Measurements from ENCODE around the gene LAPTM5.

The LAPTM5 gene

GRCh38 chr1:30707412-30708360 lies 49.9 kb downstream of the LAPTM5 start:
- H2AFZ ChIP-seq (ENCODE audit: insufficient read depth, low read length, poor library complexity): no peak overlapping the region
- H3K4me2 ChIP-seq (ENCODE audit: low read length): no peak overlapping the region
- H3K14ac ChIP-seq (ENCODE audit: low read length): no peak overlapping the region
- no peak overlapping the region for H4K8ac ChIP-seq (ENCODE audit: low read depth, low read length)
- H4K91ac ChIP-seq (ENCODE audit: low read depth, low read length): no peak overlapping the region
- H3K79me2 ChIP-seq (ENCODE audit: control insufficient read depth, insufficient read depth, low read length, poor library complexity): no peaks in the 10 kb centered on the region
- H3K4me1 ChIP-seq (ENCODE audit: control insufficient read depth in 1 of 2, insufficient read depth in 2 of 2, low read length in 2 of 2): no peaks in the 10 kb centered on the region
- H2BK120ac ChIP-seq (ENCODE audit: insufficient read depth, low read length, poor library complexity): no peak overlapping the region
- WGBS (ENCODE audit: extremely low coverage, insufficient coverage, insufficient read length): no CpG with 5 or more reads among the region's 16 CpGs
- no peak overlapping the region for H3K23ac ChIP-seq (ENCODE audit: low read length)
- no peak overlapping the region for H3K18ac ChIP-seq (ENCODE audit: low read length)
- H3K36me3 ChIP-seq (ENCODE audit: control insufficient read depth in 1 of 2, insufficient read depth in 2 of 2, low read length in 2 of 2): no peaks in the 10 kb centered on the region
- H2AK5ac ChIP-seq (ENCODE audit: low read length): no peak overlapping the region
- H3K79me1 ChIP-seq (ENCODE audit: low read length): no peaks in the 10 kb centered on the region
- no peak overlapping the region for H3K4me3 ChIP-seq (ENCODE audit: low read depth, low read length)
- no peak overlapping the region for H3K9ac ChIP-seq (ENCODE audit: low read length)
- H3K9me3 ChIP-seq (ENCODE audit: insufficient read depth, low read depth, low read length): peaks cover 2% of the 10 kb centered on the region
- H2BK12ac ChIP-seq (ENCODE audit: low read length): no peak overlapping the region
- H4K12ac ChIP-seq (ENCODE audit: low read depth, low read length): no peak overlapping the region
- no peak overlapping the region for H3K27ac ChIP-seq (ENCODE audit: low read depth, low read length)
- H3K4ac ChIP-seq (ENCODE audit: low read depth, low read length): no peak overlapping the region
- no peak overlapping the region for H2BK5ac ChIP-seq (ENCODE audit: low read depth, low read length, poor library complexity)
- no peaks in the 10 kb centered on the region for H3K27me3 ChIP-seq (ENCODE audit: insufficient read depth, low read length)
- DNase-seq: peak; percentile 43 to 72

DNA sequence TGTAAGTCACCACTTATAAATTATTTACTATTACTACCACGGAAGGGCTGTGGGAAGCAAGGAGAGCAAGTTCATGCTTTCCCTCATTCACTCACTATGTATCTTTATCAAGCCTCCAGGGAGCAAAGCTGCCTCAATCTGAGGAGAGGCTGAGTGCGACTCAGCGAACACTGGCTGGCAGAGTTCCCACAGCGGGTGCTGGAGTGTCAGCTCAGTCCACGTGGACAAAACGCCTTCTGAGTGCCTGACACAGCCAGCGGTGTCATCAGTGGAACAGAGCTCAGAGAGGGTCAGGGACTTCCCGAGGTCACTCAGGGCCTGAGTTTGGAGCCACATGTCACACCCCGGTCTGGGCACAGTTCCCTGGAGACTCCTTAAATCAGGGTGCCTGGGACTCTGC lies 51.0 kb downstream of the LAPTM5 start:
- H3K9me3 ChIP-seq (ENCODE audit: insufficient read depth, low read depth, low read length): peaks cover 2% of the 10 kb centered on the region
- H3K14ac ChIP-seq (ENCODE audit: low read length): no peak overlapping the region
- no peak overlapping the region for H2AFZ ChIP-seq (ENCODE audit: insufficient read depth, low read length, poor library complexity)
- DNase-seq: no peak
- no peak overlapping the region for H4K12ac ChIP-seq (ENCODE audit: low read depth, low read length)
- no peak overlapping the region for H3K4me3 ChIP-seq (ENCODE audit: low read depth, low read length)
- no peaks in the 10 kb centered on the region for H3K4me1 ChIP-seq (ENCODE audit: control insufficient read depth in 1 of 2, insufficient read depth in 2 of 2, low read length in 2 of 2)
- WGBS (ENCODE audit: extremely low coverage, insufficient coverage, insufficient read length): no CpG with 5 or more reads among the region's 9 CpGs
- no peaks in the 10 kb centered on the region for H3K27me3 ChIP-seq (ENCODE audit: insufficient read depth, low read length)
- H3K23ac ChIP-seq (ENCODE audit: low read length): no peak overlapping the region
- no peaks in the 10 kb centered on the region for H3K79me1 ChIP-seq (ENCODE audit: low read length)
- H2BK5ac ChIP-seq (ENCODE audit: low read depth, low read length, poor library complexity): no peak overlapping the region
- H3K18ac ChIP-seq (ENCODE audit: low read length): no peak overlapping the region
- no peak overlapping the region for H2AK5ac ChIP-seq (ENCODE audit: low read length)
- H3K4ac ChIP-seq (ENCODE audit: low read depth, low read length): no peak overlapping the region
- H3K4me2 ChIP-seq (ENCODE audit: low read length): no peak overlapping the region
- H3K36me3 ChIP-seq (ENCODE audit: control insufficient read depth in 1 of 2, insufficient read depth in 2 of 2, low read length in 2 of 2): no peaks in the 10 kb centered on the region
- no peak overlapping the region for H2BK12ac ChIP-seq (ENCODE audit: low read length)
- no peak overlapping the region for H2BK120ac ChIP-seq (ENCODE audit: insufficient read depth, low read length, poor library complexity)
- no peak overlapping the region for H4K8ac ChIP-seq (ENCODE audit: low read depth, low read length)
- H3K9ac ChIP-seq (ENCODE audit: low read length): no peak overlapping the region
- H3K27ac ChIP-seq (ENCODE audit: low read depth, low read length): no peak overlapping the region
- no peaks in the 10 kb centered on the region for H3K79me2 ChIP-seq (ENCODE audit: control insufficient read depth, insufficient read depth, low read length, poor library complexity)
- no peak overlapping the region for H4K91ac ChIP-seq (ENCODE audit: low read depth, low read length)

DNA sequence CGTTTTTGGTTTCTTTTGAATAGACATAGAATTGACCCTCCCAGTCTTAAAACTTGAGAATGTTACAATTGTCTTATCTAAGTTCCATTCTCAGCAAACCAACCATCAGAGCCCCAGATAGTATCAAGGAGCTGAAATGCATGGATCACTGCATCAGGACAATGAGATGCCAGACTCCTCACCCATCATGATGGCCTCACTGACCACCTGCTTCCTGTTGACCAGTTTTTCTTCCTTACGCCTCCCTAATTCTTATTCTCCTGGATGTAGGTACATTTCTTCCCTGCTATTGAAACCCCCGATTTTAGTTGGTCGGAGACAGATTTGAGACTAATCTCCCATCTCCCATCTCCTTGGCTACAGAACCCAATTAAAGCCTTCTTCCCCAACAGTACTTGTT lies 51.9 kb downstream of the LAPTM5 start:
- H4K12ac ChIP-seq (ENCODE audit: low read depth, low read length): no peak overlapping the region
- H3K9ac ChIP-seq (ENCODE audit: low read length): no peak overlapping the region
- no peak overlapping the region for H3K4ac ChIP-seq (ENCODE audit: low read depth, low read length)
- no peaks in the 10 kb centered on the region for H3K27me3 ChIP-seq (ENCODE audit: insufficient read depth, low read length)
- no peaks in the 10 kb centered on the region for H3K79me1 ChIP-seq (ENCODE audit: low read length)
- H2AFZ ChIP-seq (ENCODE audit: insufficient read depth, low read length, poor library complexity): no peak overlapping the region
- DNase-seq: no peak
- no peaks in the 10 kb centered on the region for H3K36me3 ChIP-seq (ENCODE audit: control insufficient read depth in 1 of 2, insufficient read depth in 2 of 2, low read length in 2 of 2)
- no peaks in the 10 kb centered on the region for H3K4me1 ChIP-seq (ENCODE audit: control insufficient read depth in 1 of 2, insufficient read depth in 2 of 2, low read length in 2 of 2)
- H3K27ac ChIP-seq (ENCODE audit: low read depth, low read length): no peak overlapping the region
- no peaks in the 10 kb centered on the region for H3K79me2 ChIP-seq (ENCODE audit: control insufficient read depth, insufficient read depth, low read length, poor library complexity)
- no peak overlapping the region for H3K4me3 ChIP-seq (ENCODE audit: low read depth, low read length)
- H4K91ac ChIP-seq (ENCODE audit: low read depth, low read length): no peak overlapping the region
- WGBS (ENCODE audit: extremely low coverage, insufficient coverage, insufficient read length): no CpG with 5 or more reads among the region's 4 CpGs
- no peak overlapping the region for H3K23ac ChIP-seq (ENCODE audit: low read length)
- peaks cover 2% of the 10 kb centered on the region for H3K9me3 ChIP-seq (ENCODE audit: insufficient read depth, low read depth, low read length)
- no peak overlapping the region for H2AK5ac ChIP-seq (ENCODE audit: low read length)
- H3K4me2 ChIP-seq (ENCODE audit: low read length): no peak overlapping the region
- H3K14ac ChIP-seq (ENCODE audit: low read length): no peak overlapping the region
- no peak overlapping the region for H3K18ac ChIP-seq (ENCODE audit: low read length)
- no peak overlapping the region for H2BK5ac ChIP-seq (ENCODE audit: low read depth, low read length, poor library complexity)
- H4K8ac ChIP-seq (ENCODE audit: low read depth, low read length): no peak overlapping the region
- H2BK12ac ChIP-seq (ENCODE audit: low read length): no peak overlapping the region
- H2BK120ac ChIP-seq (ENCODE audit: insufficient read depth, low read length, poor library complexity): no peak overlapping the region

DNA sequence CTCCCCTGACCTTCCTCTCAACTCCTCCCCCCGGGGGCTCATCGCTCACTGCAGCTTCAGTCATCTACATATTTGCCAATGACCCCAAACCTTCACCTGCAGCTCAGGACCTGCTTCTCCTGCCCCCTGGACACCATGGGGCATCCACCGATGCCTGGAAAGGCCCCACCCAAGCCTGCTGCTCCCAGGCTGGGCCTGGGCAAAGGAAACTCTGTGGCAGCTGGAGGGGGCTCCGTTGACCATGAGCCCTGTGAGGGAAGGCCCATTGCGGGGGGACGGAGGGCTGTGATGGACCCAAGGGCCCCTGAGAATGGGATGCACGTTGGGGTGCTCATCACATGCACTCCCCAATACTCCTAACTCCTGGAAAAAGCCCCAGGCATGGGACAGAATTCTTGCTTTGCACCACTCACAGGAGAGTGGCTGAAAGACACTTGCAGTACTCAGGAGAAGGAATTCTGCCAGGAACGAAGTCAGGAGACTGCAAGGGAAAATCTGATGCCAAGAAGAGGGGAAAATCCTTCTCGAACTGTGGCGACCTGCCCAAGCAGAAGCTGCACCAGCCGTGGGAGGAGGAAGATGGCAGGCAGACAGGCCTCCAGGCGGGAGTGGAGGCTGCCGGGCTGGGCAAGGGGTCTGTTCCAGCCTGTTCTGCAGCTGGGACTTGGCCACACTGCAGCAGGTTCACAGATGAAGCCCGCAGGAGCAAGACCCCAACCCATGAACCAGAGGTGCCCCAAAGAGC lies 52.6 kb downstream of the LAPTM5 start:
- H3K9me3 ChIP-seq (ENCODE audit: insufficient read depth, low read depth, low read length): peaks cover 2% of the 10 kb centered on the region
- H2BK120ac ChIP-seq (ENCODE audit: insufficient read depth, low read length, poor library complexity): no peak overlapping the region
- H3K27me3 ChIP-seq (ENCODE audit: insufficient read depth, low read length): no peaks in the 10 kb centered on the region
- H3K79me2 ChIP-seq (ENCODE audit: control insufficient read depth, insufficient read depth, low read length, poor library complexity): no peaks in the 10 kb centered on the region
- no peak overlapping the region for H2AK5ac ChIP-seq (ENCODE audit: low read length)
- no peak for DNase-seq
- H4K91ac ChIP-seq (ENCODE audit: low read depth, low read length): no peak overlapping the region
- H4K12ac ChIP-seq (ENCODE audit: low read depth, low read length): no peak overlapping the region
- no peak overlapping the region for H4K8ac ChIP-seq (ENCODE audit: low read depth, low read length)
- no peak overlapping the region for H2BK12ac ChIP-seq (ENCODE audit: low read length)
- no peaks in the 10 kb centered on the region for H3K4me1 ChIP-seq (ENCODE audit: control insufficient read depth in 1 of 2, insufficient read depth in 2 of 2, low read length in 2 of 2)
- no peak overlapping the region for H3K4me3 ChIP-seq (ENCODE audit: low read depth, low read length)
- no peak overlapping the region for H2BK5ac ChIP-seq (ENCODE audit: low read depth, low read length, poor library complexity)
- no peaks in the 10 kb centered on the region for H3K79me1 ChIP-seq (ENCODE audit: low read length)
- H2AFZ ChIP-seq (ENCODE audit: insufficient read depth, low read length, poor library complexity): no peak overlapping the region
- H3K18ac ChIP-seq (ENCODE audit: low read length): no peak overlapping the region
- no peak overlapping the region for H3K4ac ChIP-seq (ENCODE audit: low read depth, low read length)
- no peak overlapping the region for H3K27ac ChIP-seq (ENCODE audit: low read depth, low read length)
- no peak overlapping the region for H3K9ac ChIP-seq (ENCODE audit: low read length)
- no peak overlapping the region for H3K4me2 ChIP-seq (ENCODE audit: low read length)
- WGBS (ENCODE audit: extremely low coverage, insufficient coverage, insufficient read length): no CpG with 5 or more reads among the region's 14 CpGs
- H3K36me3 ChIP-seq (ENCODE audit: control insufficient read depth in 1 of 2, insufficient read depth in 2 of 2, low read length in 2 of 2): no peaks in the 10 kb centered on the region
- H3K14ac ChIP-seq (ENCODE audit: low read length): no peak overlapping the region
- no peak overlapping the region for H3K23ac ChIP-seq (ENCODE audit: low read length)
